ENCODE results near the gene MTHFD2.

DNA sequence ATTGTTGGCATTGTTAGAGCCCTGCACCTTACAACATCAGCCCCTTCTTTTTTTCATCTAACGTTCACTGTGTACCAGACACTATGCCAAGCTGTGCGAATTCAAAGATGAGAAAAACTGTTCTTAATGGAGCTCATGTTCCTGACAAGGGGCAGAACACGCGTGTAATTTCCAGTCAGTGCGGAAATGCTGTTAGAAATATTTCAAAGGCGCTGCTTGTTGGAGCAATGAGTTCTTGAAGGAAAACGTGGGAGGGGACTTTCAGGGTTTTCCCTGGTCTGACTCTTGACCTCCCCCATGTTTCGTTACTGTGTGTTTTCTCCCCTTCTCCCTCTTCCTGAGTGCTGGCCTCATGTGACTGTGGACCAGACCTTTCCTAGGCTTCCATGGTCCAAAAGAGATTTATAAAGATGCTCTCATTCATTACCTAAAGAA is 1.5 kb downstream of the MTHFD2 start:
- TF ChIP-seq POLR2AphosphoS5 (IDR thresholded peaks at IDR 0.05; ENCODE audit: borderline replicate concordance, low read depth, low read length): no peak
- TF ChIP-seq EZH2 (IDR thresholded peaks at IDR 0.05): no peak

Measured in SK-N-MC (cell line).